Measurements from ENCODE around the gene KLHL3. TPM values are rescaled to one million over a fixed set of nuclear protein-coding genes. Genes with fewer than 3 reads are reported as not detected.

The KLHL3 gene
- total RNA-seq, 4 donors from 2014 or later = 11.9 to 26.7 (median 17.9) TPM

DNA sequence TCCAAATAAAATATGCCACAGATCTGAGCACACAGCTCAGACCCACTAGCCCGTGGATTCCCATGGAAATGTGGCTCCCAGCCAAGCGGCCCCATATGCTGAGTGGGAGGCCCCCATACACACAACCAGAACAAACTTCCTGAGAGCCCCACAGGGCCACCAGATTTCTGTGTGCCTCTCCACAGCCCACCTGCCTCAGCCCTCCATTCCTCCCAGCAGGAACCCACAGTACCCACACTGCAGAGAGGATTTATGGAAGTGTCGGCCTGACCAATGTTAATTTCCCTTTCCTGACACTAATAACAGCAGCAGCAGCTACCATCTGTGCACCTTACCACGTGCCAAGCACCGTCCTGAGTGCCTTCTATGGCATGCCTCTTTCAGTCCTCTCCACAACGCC lies 137.5 kb downstream of the KLHL3 start:
- Histone ChIP-seq H3K4me1 (no peaks in the 10 kb centered on the region), H3K4me3 (replicated peaks in 1 of 3) (no peak overlapping the region), H3K36me3 (no peaks in the 10 kb centered on the region), H3K27ac (no peak overlapping the region), H3K9me3 (no peaks in the 10 kb centered on the region), H3K27me3 (no peaks in the 10 kb centered on the region)
- no peak for DNase-seq
- intact Hi-C loops (cut with DNase I) = no loop called here
- WGBS, 2 donors = 43 to 50% methylated on average over 5 to 6 of the region's 6 CpGs
- TF ChIP-seq, protein P1, sequence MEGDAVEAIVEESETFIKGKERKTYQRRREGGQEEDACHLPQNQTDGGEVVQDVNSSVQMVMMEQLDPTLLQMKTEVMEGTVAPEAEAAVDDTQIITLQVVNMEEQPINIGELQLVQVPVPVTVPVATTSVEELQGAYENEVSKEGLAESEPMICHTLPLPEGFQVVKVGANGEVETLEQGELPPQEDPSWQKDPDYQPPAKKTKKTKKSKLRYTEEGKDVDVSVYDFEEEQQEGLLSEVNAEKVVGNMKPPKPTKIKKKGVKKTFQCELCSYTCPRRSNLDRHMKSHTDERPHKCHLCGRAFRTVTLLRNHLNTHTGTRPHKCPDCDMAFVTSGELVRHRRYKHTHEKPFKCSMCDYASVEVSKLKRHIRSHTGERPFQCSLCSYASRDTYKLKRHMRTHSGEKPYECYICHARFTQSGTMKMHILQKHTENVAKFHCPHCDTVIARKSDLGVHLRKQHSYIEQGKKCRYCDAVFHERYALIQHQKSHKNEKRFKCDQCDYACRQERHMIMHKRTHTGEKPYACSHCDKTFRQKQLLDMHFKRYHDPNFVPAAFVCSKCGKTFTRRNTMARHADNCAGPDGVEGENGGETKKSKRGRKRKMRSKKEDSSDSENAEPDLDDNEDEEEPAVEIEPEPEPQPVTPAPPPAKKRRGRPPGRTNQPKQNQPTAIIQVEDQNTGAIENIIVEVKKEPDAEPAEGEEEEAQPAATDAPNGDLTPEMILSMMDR (IDR thresholded peaks at IDR 0.05) = no peak
- TF ChIP-seq POLR2A (IDR thresholded peaks at IDR 0.05) = no peak

DNA sequence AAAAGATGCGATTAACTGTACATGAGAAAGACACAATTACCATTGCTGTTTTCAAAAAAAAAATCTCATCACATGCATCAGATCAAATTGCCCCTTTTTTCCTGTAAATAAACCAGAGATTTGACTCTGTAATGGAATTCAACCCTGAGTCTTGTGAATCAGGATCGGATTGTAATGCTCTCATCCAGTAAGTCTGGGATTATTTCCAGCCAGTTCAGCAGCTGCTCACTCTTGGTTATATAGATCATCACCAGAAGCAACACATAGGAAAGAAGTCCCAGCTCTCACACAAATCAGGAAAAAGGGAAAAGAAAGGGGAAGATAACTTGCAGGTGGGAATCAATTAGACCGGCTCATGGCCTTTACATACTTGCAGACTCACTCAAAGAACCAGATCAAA lies 138.9 kb downstream of the KLHL3 start:
- 82 to 93% methylated on average over 3 of the region's 3 CpGs for WGBS, 2 donors
- Histone ChIP-seq H3K27me3 (no peaks in the 10 kb centered on the region), H3K4me1 (no peaks in the 10 kb centered on the region), H3K4me3 (replicated peaks in 1 of 3) (no peak overlapping the region), H3K36me3 (no peaks in the 10 kb centered on the region), H3K27ac (no peak overlapping the region), H3K9me3 (no peaks in the 10 kb centered on the region)
- intact Hi-C loops (cut with DNase I) = no loop called here
- DNase-seq = no peak
- TF ChIP-seq, protein P1 (IDR thresholded peaks at IDR 0.05) = no peak
- no peak for TF ChIP-seq POLR2A (IDR thresholded peaks at IDR 0.05)

DNA sequence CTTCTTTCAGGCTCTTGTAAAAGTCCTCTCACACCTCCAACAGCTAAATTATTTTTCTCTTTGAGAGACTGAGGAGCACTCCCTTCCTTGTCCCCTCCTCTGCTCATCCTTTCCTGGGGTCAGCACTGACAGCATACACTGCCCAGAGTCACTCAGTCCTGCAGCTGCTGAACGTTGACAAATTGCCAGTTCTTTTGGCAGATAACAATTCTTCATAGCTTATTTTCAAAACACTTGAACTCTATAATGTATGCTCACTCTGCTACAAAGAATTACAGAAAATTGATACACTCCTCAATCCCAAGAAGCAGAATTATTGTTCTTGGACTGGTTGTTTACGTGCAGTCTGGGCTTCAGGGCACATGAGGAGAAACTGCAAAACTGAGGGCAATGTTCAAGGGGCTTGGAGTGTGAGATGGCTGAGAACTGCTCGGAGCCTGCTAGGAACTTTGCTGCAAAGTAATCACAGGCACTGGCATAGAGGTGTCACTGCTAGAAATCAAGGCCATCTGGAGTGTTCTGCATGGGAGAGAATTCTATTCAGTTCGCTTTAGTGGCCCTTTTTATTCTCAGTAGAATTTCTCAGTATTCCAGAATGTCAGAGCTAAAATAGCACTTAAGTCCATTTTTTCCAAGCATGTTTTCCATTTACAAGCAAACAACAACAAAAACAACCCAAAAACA lies 140.4 kb downstream of the KLHL3 start:
- no peaks in the 10 kb centered on the region for H3K27me3 ChIP-seq
- intact Hi-C loops (cut with DNase I) = no loop called here
- 52 to 62% methylated on average over 4 of the region's 4 CpGs for WGBS, 2 donors

DNA sequence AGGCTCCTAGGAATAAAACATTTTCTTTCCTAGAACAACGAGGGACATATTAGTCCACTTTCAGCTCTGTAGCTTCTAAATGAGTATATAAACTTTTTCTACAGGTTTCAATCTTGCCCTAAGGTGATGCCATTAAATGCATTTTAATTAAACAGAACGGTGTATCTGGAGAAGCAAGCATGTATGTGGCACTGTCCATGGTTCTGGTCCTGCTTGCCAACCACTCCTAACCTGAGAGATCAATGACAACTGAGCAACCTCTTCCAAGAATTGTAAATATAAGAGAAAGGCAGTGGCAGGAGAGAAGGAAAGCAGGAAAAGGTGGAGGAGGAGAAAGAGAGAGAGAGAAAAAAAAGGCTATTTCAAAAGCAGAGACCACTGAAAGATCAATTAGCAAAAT lies 141.2 kb downstream of the KLHL3 start:
- no peak for TF ChIP-seq POLR2A (IDR thresholded peaks at IDR 0.05)
- TF ChIP-seq, protein P1 (IDR thresholded peaks at IDR 0.05) = no peak
- Histone ChIP-seq H3K27me3 (no peaks in the 10 kb centered on the region), H3K4me1 (no peaks in the 10 kb centered on the region), H3K27ac (no peak overlapping the region), H3K9me3 (no peaks in the 10 kb centered on the region), H3K4me3 (replicated peaks in 1 of 3) (no peak overlapping the region), H3K36me3 (no peaks in the 10 kb centered on the region)
- 43 to 44% methylated on average over 2 of the region's 2 CpGs for WGBS, 2 donors
- intact Hi-C loops (cut with DNase I) = no loop called here
- DNase-seq = no peak

More for the DNA sequence above, 140.4 kb downstream of the KLHL3 start:
- no peak for DNase-seq
- H3K4me1 ChIP-seq = no peaks in the 10 kb centered on the region
- no peak overlapping the region for H3K4me3 ChIP-seq (replicated peaks in 1 of 3)
- no peaks in the 10 kb centered on the region for H3K9me3 ChIP-seq
- H3K36me3 ChIP-seq = no peaks in the 10 kb centered on the region
- TF ChIP-seq, protein P1 (IDR thresholded peaks at IDR 0.05) = no peak
- TF ChIP-seq POLR2A (IDR thresholded peaks at IDR 0.05) = no peak
- no peak overlapping the region for H3K27ac ChIP-seq

DNA sequence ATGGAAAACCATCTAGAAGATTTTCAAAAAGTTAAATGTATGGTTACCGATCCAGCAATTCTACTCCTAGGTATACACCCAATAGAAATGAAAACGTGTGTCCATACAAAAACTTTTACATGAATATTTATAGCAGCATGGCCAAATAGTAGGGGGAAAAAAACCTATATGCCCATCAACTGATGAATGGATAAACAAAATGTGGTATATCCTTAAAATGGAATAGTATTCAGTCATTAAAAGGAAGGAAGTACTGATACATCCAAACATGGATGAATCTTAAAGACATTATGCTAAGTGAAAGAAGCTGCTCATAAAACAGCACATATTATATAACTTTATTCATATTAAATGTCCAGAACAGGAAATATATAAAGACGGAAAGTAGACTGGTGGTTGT lies 143.6 kb downstream of the KLHL3 start:
- intact Hi-C loops (cut with DNase I) = no loop called here
- H3K36me3 ChIP-seq = no peaks in the 10 kb centered on the region
- no peaks in the 10 kb centered on the region for H3K4me1 ChIP-seq
- no peak overlapping the region for H3K4me3 ChIP-seq (replicated peaks in 1 of 3)
- DNase-seq = no peak
- no peaks in the 10 kb centered on the region for H3K27me3 ChIP-seq
- WGBS, 2 donors = 90 to 94% methylated on average over 3 of the region's 3 CpGs
- no peaks in the 10 kb centered on the region for H3K9me3 ChIP-seq
- no peak for TF ChIP-seq POLR2A (IDR thresholded peaks at IDR 0.05)
- TF ChIP-seq, protein P1 (IDR thresholded peaks at IDR 0.05) = no peak
- no peak overlapping the region for H3K27ac ChIP-seq
